KOPT-K1 (cell line): Measurements from ENCODE around the gene TAS1R3.
"Not testable (repeated sequence)": the region's sequence is repeated elsewhere in the genome, so short reads cannot be mapped to it uniquely, and the experiment has no call there.

ENCODE experiments used
- H3K27ac ChIP-seq: fragments of 200-600 bp; sonication (generic); 2 replicates; pipeline ENCODE4 v1.5.1; 2016; ENCODE audit warnings: antibody characterized with exemption, mild to moderate bottlenecking, low read depth, low read length; ENCODE audit not compliant: poor library complexity, severe bottlenecking
- H3K36me3 ChIP-seq: fragments of 200-600 bp; sonication (generic); 2 replicates; pipeline ENCODE4 v1.5.1; 2017; ENCODE audit warnings: antibody characterized with exemption, mild to moderate bottlenecking, low read length, moderate library complexity; ENCODE audit not compliant: insufficient read depth
- H3K9me3 ChIP-seq: fragments of 200-600 bp; sonication (generic); 2 replicates; pipeline ENCODE4 v1.5.1; 2017; ENCODE audit warnings: antibody characterized with exemption, low read length, mild to moderate bottlenecking; ENCODE audit not compliant: insufficient read depth, poor library complexity, severe bottlenecking

TAS1R3 gene

GRCh38 chr1:1311107-1312104 is 19.7 kb upstream of the TAS1R3 start:
- H3K9me3 ChIP-seq = no peaks in the 10 kb centered on the region
- no peak overlapping the region for H3K27ac ChIP-seq
- H3K36me3 ChIP-seq = peaks cover 65% of the 10 kb centered on the region

GRCh38 chr1:1312450-1313314 is 18.4 kb upstream of the TAS1R3 start:
- no peak overlapping the region for H3K27ac ChIP-seq
- H3K36me3 ChIP-seq = peaks cover 75% of the 10 kb centered on the region
- no peaks in the 10 kb centered on the region for H3K9me3 ChIP-seq

GRCh38 chr1:1313500-1314236 is 17.4 kb upstream of the TAS1R3 start:
- H3K9me3 ChIP-seq = no peaks in the 10 kb centered on the region
- peaks cover 85% of the 10 kb centered on the region for H3K36me3 ChIP-seq
- no peak overlapping the region for H3K27ac ChIP-seq

- H3K27ac ChIP-seq = no peak overlapping the region
- H3K36me3 ChIP-seq = peaks cover 90% of the 10 kb centered on the region
- no peaks in the 10 kb centered on the region for H3K9me3 ChIP-seq
Observed at GRCh38 chr1:1314237-1314586, 16.9 kb upstream of the TAS1R3 start.

GRCh38 chr1:1314678-1315335 is 16.3 kb upstream of the TAS1R3 start:
- Histone ChIP-seq H3K27ac (no peak overlapping the region), H3K9me3 (no peaks in the 10 kb centered on the region), H3K36me3 (peaks cover 92% of the 10 kb centered on the region)

- Histone ChIP-seq H3K9me3 (no peaks in the 10 kb centered on the region), H3K27ac (no peak overlapping the region), H3K36me3 (peaks cover 92% of the 10 kb centered on the region)
Observed at GRCh38 chr1:1315435-1315954, 15.6 kb upstream of the TAS1R3 start.

- not testable (repeated sequence) for H3K27ac ChIP-seq, H3K9me3 ChIP-seq
- peaks cover 92% of the 10 kb centered on the region for H3K36me3 ChIP-seq
Observed at GRCh38 chr1:1316199-1316598, 14.9 kb upstream of the TAS1R3 start.

GRCh38 chr1:1317420-1317819 is 13.7 kb upstream of the TAS1R3 start:
- Histone ChIP-seq H3K36me3 (peaks cover 89% of the 10 kb centered on the region), H3K9me3 (no peaks in the 10 kb centered on the region), H3K27ac (no peak overlapping the region)

- Histone ChIP-seq H3K9me3 (no peaks in the 10 kb centered on the region), H3K36me3 (peaks cover 82% of the 10 kb centered on the region), H3K27ac (no peak overlapping the region)
Observed at GRCh38 chr1:1318131-1318652, 12.9 kb upstream of the TAS1R3 start.

- Histone ChIP-seq H3K27ac (no peak overlapping the region), H3K9me3 (no peaks in the 10 kb centered on the region), H3K36me3 (peaks cover 73% of the 10 kb centered on the region)
Observed at GRCh38 chr1:1318777-1319645, 12.1 kb upstream of the TAS1R3 start.

GRCh38 chr1:1319646-1319941 is 11.5 kb upstream of the TAS1R3 start:
- H3K9me3 ChIP-seq = no peaks in the 10 kb centered on the region
- H3K36me3 ChIP-seq = peaks cover 68% of the 10 kb centered on the region
- H3K27ac ChIP-seq = no peak overlapping the region

GRCh38 chr1:1320666-1321448 is 10.2 kb upstream of the TAS1R3 start:
- H3K27ac ChIP-seq = no peak overlapping the region
- peaks cover 58% of the 10 kb centered on the region for H3K36me3 ChIP-seq
- no peaks in the 10 kb centered on the region for H3K9me3 ChIP-seq

GRCh38 chr1:1321477-1321876 is 9.6 kb upstream of the TAS1R3 start:
- Histone ChIP-seq H3K36me3 (peaks cover 52% of the 10 kb centered on the region), H3K27ac (no peak overlapping the region)

More at GRCh38 chr1:1321477-1321876, 9.6 kb upstream of the TAS1R3 start:
- no peaks in the 10 kb centered on the region for H3K9me3 ChIP-seq
